Measurements from ENCODE around the gene LHFPL6. TPM values are rescaled to one million over a fixed set of nuclear protein-coding genes. Genes with fewer than 3 reads are reported as not detected.

The LHFPL6 gene
- total and polyA plus RNA-seq, 3 donors from 2014 or later, result 37.3 to 65.5 (median 52.1) TPM

GRCh38 chr13:39616087-39616694 lies 13.2 kb upstream of the LHFPL6 start:
- Histone ChIP-seq H3K4me1 (no peaks in the 10 kb centered on the region), H3K27me3 (no peaks in the 10 kb centered on the region), H3K9me3 (no peaks in the 10 kb centered on the region), H3K4me3 (no peak overlapping the region), H3K27ac (no peak overlapping the region), H3K36me3 (ENCODE audit: low read depth, missing control alignments) (no peaks in the 10 kb centered on the region)
- 49 to 53% methylated on average over 10 of the region's 10 CpGs for WGBS, 2 donors
- intact Hi-C loops (cut with DNase I; ENCODE audit: low total_unique reads), result no loop called here
- peak; percentile 64 for DNase-seq
- TF ChIP-seq CTCF (IDR thresholded peaks at IDR 0.05), result peak; percentile 60 to 80 (median 78)
- TF ChIP-seq POLR2A (IDR thresholded peaks at IDR 0.05), result no peak

GRCh38 chr13:39612023-39612637 lies 9.1 kb upstream of the LHFPL6 start:
- Histone ChIP-seq H3K9me3 (no peaks in the 10 kb centered on the region), H3K27me3 (no peaks in the 10 kb centered on the region), H3K4me1 (no peaks in the 10 kb centered on the region), H3K4me3 (no peak overlapping the region), H3K36me3 (ENCODE audit: low read depth, missing control alignments) (no peaks in the 10 kb centered on the region), H3K27ac (no peak overlapping the region)
- WGBS, 2 donors, result 66 to 68% methylated on average over 5 of the region's 5 CpGs
- TF ChIP-seq POLR2A (IDR thresholded peaks at IDR 0.05), result no peak
- peak; percentile 88 to 93 (median 92) for TF ChIP-seq CTCF (IDR thresholded peaks at IDR 0.05)
- DNase-seq, result peak; percentile 94
- intact Hi-C loops (cut with DNase I; ENCODE audit: low total_unique reads), result loop anchor here (5.0 kb wide), 1 partner anchor 465 kb away; no protein-coding TSS in a partner anchor

GRCh38 chr13:39607876-39608275 lies 4.9 kb upstream of the LHFPL6 start:
- H3K4me1 ChIP-seq, result peaks cover 5% of the 10 kb centered on the region
- TF ChIP-seq POLR2A (IDR thresholded peaks at IDR 0.05), result no peak
- TF ChIP-seq CTCF (IDR thresholded peaks at IDR 0.05), result no peak
- H3K27me3 ChIP-seq, result no peaks in the 10 kb centered on the region
- DNase-seq, result no peak
- 88 to 94% methylated on average over 4 of the region's 4 CpGs for WGBS, 2 donors
- no peaks in the 10 kb centered on the region for H3K9me3 ChIP-seq
- intact Hi-C loops (cut with DNase I; ENCODE audit: low total_unique reads), result no loop called here
- no peak overlapping the region for H3K27ac ChIP-seq
- H3K4me3 ChIP-seq, result no peak overlapping the region
- no peaks in the 10 kb centered on the region for H3K36me3 ChIP-seq (ENCODE audit: low read depth, missing control alignments)

- Histone ChIP-seq H3K4me3 (no peak overlapping the region), H3K4me1 (peaks cover 5% of the 10 kb centered on the region), H3K36me3 (ENCODE audit: low read depth, missing control alignments) (no peaks in the 10 kb centered on the region), H3K27me3 (no peaks in the 10 kb centered on the region), H3K9me3 (no peaks in the 10 kb centered on the region), H3K27ac (no peak overlapping the region)
- intact Hi-C loops (cut with DNase I; ENCODE audit: low total_unique reads), result no loop called here
- no peak for DNase-seq
- TF ChIP-seq CTCF (IDR thresholded peaks at IDR 0.05), result no peak
- no peak for TF ChIP-seq POLR2A (IDR thresholded peaks at IDR 0.05)
- 89 to 92% methylated on average over 3 of the region's 3 CpGs for WGBS, 2 donors
These were observed 2.8 kb upstream of the LHFPL6 start for GRCh38 chr13:39605677-39606320.
